ENCODE data around the gene SLC49A4. TPM values are rescaled to one million over a fixed set of nuclear protein-coding genes. Genes with fewer than 3 reads are reported as not detected.

Gene SLC49A4
- total RNA-seq, 4 donors from 2014 or later = 21.2 to 25.7 (median 24.1) TPM

DNA sequence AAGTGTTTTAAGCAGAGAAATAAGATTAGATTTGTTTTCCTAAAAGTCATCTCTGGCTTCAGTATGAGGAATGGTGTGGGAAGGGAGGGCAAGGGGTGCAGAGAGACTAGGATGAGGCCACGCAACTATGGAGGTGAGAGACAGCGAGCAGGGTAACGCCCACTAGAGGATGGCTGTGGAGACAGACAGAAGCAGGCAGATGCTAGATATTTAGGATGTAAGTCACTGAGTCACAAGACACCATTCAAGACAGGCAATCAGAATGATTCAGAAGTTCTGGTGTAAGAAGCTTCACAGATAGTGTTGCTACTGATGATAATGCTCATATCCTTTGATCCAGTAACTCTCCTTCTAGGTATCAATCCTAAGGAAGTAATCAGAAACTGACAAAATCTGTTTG, 20.3 kb upstream of the SLC49A4 start:
- no peaks in the 10 kb centered on the region for H3K27me3 ChIP-seq
- peaks cover 0 to 14% (median 3%) of the 10 kb centered on the region in 4 donors for H3K36me3 ChIP-seq
- WGBS = 93% methylated on average over 3 of the region's 3 CpGs
- H3K9me3 ChIP-seq = no peaks in the 10 kb centered on the region
- H3K4me3 ChIP-seq = no peak overlapping the region
- H3K27ac ChIP-seq (replicated peaks in 1 of 4) = no peak overlapping the region
- TF ChIP-seq POLR2A (IDR thresholded peaks at IDR 0.05; ENCODE audit: low read depth) (no peak), CTCF (IDR thresholded peaks at IDR 0.05) (no peak), POLR2AphosphoS5 (IDR thresholded peaks at IDR 0.05) (no peak), EP300 (IDR thresholded peaks at IDR 0.05) (no peak)
- DNase-seq (ENCODE audit: extremely low spot score) = no peak
- H3K4me1 ChIP-seq = peaks cover 0 to 5% (median 0%) of the 10 kb centered on the region in 4 donors
- intact Hi-C loops (cut with DNase I) = no loop called here

DNA sequence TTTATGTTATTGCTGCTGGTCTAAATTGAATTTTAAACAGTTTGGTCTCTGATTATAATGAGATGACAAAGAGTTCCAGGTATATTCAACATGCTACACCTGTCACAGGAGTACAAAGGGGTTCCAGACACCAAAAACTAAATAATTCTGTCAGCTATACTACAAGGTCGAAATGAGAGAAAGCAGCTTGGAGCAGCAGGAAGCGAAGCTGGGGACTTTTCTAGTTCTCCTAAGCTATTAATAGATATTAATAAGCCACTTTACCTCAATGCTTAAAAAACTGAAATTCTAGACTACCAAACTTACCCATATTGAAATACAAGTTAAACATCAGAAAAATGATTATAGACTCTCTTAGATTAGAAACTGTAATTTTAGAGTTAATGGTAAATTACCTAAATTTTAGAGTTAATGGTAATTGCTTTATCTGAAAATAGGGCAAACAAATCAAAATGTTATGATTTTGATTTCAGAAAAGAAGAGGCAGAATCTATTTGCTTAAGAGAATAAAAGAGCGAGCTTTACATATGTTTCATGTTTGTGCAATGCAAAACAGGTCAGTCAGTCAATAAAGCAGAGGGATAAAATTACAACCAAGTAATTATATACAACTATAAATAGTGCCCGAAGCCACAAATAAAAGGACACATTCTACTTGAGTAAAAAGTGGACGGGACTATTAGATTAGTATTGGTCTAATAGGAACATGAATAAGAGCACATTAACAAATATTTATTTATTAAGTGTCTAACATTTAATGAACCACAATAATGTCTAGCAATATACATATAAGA, 18.0 kb upstream of the SLC49A4 start:
- no peak overlapping the region for H3K4me3 ChIP-seq
- TF ChIP-seq POLR2A (IDR thresholded peaks at IDR 0.05; ENCODE audit: low read depth) (no peak), CTCF (IDR thresholded peaks at IDR 0.05) (no peak), POLR2AphosphoS5 (IDR thresholded peaks at IDR 0.05) (no peak), EP300 (IDR thresholded peaks at IDR 0.05) (no peak)
- no peaks in the 10 kb centered on the region for H3K27me3 ChIP-seq
- peaks cover 0 to 5% (median 0%) of the 10 kb centered on the region in 4 donors for H3K4me1 ChIP-seq
- H3K9me3 ChIP-seq = no peaks in the 10 kb centered on the region
- no peak for DNase-seq (ENCODE audit: extremely low spot score)
- intact Hi-C loops (cut with DNase I) = no loop called here
- H3K27ac ChIP-seq (replicated peaks in 1 of 4) = no peak overlapping the region
- 75% methylated on average over 5 of the region's 5 CpGs for WGBS
- H3K36me3 ChIP-seq = peaks cover 0 to 6% (median 2%) of the 10 kb centered on the region in 4 donors

- WGBS = 77% methylated on average over 3 of the region's 3 CpGs
- TF ChIP-seq POLR2AphosphoS5 (IDR thresholded peaks at IDR 0.05) (no peak), CTCF (IDR thresholded peaks at IDR 0.05) (no peak), POLR2A (IDR thresholded peaks at IDR 0.05; ENCODE audit: low read depth) (no peak), EP300 (IDR thresholded peaks at IDR 0.05) (no peak)
Measured at GRCh38 chr3:122777563-122777962, 17.3 kb upstream of the SLC49A4 start.

GRCh38 chr3:122782804-122783203, 12.1 kb upstream of the SLC49A4 start:
- Histone ChIP-seq H3K27me3 (no peaks in the 10 kb centered on the region), H3K27ac (replicated peaks in 1 of 4) (no peak overlapping the region), H3K4me3 (no peak overlapping the region), H3K9me3 (no peaks in the 10 kb centered on the region), H3K36me3 (no peaks in the 10 kb centered on the region), H3K4me1 (peaks cover 0 to 11% (median 8%) of the 10 kb centered on the region in 4 donors)
- intact Hi-C loops (cut with DNase I) = no loop called here
- WGBS = 78% methylated on average over 1 of the region's 1 CpG
- DNase-seq (ENCODE audit: extremely low spot score) = no peak
- TF ChIP-seq EP300 (IDR thresholded peaks at IDR 0.05) (no peak), POLR2AphosphoS5 (IDR thresholded peaks at IDR 0.05) (no peak), CTCF (IDR thresholded peaks at IDR 0.05) (no peak), POLR2A (IDR thresholded peaks at IDR 0.05; ENCODE audit: low read depth) (no peak)

More at GRCh38 chr3:122777563-122777962, 17.3 kb upstream of the SLC49A4 start:
- peaks cover 0 to 6% (median 2%) of the 10 kb centered on the region in 4 donors for H3K36me3 ChIP-seq
- intact Hi-C loops (cut with DNase I) = no loop called here
- no peaks in the 10 kb centered on the region for H3K9me3 ChIP-seq
- no peak overlapping the region for H3K4me3 ChIP-seq
- H3K27ac ChIP-seq (replicated peaks in 1 of 4) = no peak overlapping the region
- H3K4me1 ChIP-seq = peaks cover 0 to 5% (median 0%) of the 10 kb centered on the region in 4 donors
- H3K27me3 ChIP-seq = no peaks in the 10 kb centered on the region
- no peak for DNase-seq (ENCODE audit: extremely low spot score)
